Measurements from ENCODE around the gene MAP2K5. TPM values are rescaled to one million over a fixed set of nuclear protein-coding genes. Genes with fewer than 3 reads are reported as not detected.

The MAP2K5 gene
- total and polyA plus RNA-seq, 9 of the 15 experiments (the other 6 are each of a cell fraction or from before 2014, with no cell fraction given) = 0.41 to 16.5 (median 7.5) TPM

GRCh38 chr15:67745073-67746006 is 202.8 kb downstream of the MAP2K5 start:
- Histone ChIP-seq H3K27me3 (ENCODE audit: control insufficient read depth in 2 of 2, insufficient read depth in 2 of 2, low read length in 2 of 2) (no peaks in the 10 kb centered on the region), H3K9me1 (ENCODE audit: control insufficient read depth, insufficient read depth, low read length) (no peaks in the 10 kb centered on the region), H3K4me2 (ENCODE audit: insufficient read depth, low read length) (no peak overlapping the region), H3K27ac (ENCODE audit: extremely low read depth, low read depth, low read length) (no peak overlapping the region), H4K20me1 (replicated peaks; ENCODE audit: control insufficient read depth, insufficient read depth, low read length) (no peaks in the 10 kb centered on the region), H3K79me2 (ENCODE audit: control insufficient read depth, insufficient read depth, low read length) (no peaks in the 10 kb centered on the region), H3K9ac (ENCODE audit: insufficient read depth in 1 of 2, low read depth in 2 of 2, low read length in 2 of 2) (no peak overlapping the region), H3K4me3 (no peak overlapping the region), H3K36me3 (ENCODE audit: control insufficient read depth, insufficient read depth, low read length) (no peaks in the 10 kb centered on the region), H2AFZ (ENCODE audit: low read depth, low read length) (no peak overlapping the region), H3K4me1 (replicated peaks in 1 of 2; ENCODE audit: control insufficient read depth in 2 of 2, insufficient read depth in 2 of 2, low read length in 2 of 2) (no peaks in the 10 kb centered on the region; a peak in 3 of 5 replicates), H3K9me3 (replicated peaks; ENCODE audit: control insufficient read depth, insufficient read depth, low read depth, low read length) (no peaks in the 10 kb centered on the region)
- intact Hi-C loops (cut with micrococcal nuclease) (no loop called here), in situ Hi-C loops (cut with MboI) (no loop called here)
- WGBS (ENCODE audit: insufficient coverage, low coverage, missing lambda C conversion rate) = 49% methylated on average over 4 of the region's 4 CpGs
- DNase-seq (ENCODE audit: extremely low read depth in 1 of 4, low spot score in 3 of 4) (no peak), ATAC-seq (no peak), FAIRE-seq (no peak)
- BruUV-seq (replicated peaks) = no TSS peak
- ChIA-PET CTCF (ENCODE audit: low intra/inter-chr PET ratio) (no interaction called here), POLR2A (interaction anchor here (1.0 kb wide), 1 partner anchor 10 kb away, joined by 3 read pairs; no protein-coding TSS in a partner anchor)
- TF ChIP-seq ELK3 (CRISPR knock-in tag; IDR thresholded peaks at IDR 0.05) (no peak), RBM15 (IDR thresholded peaks at IDR 0.05; ENCODE audit: insufficient read depth, low read length) (no peak), HMBOX1 (IDR thresholded peaks at IDR 0.05) (peak; percentile 67), ZEB2 (IDR thresholded peaks at IDR 0.05) (no peak), GTF2E2 (tag; IDR thresholded peaks at IDR 0.05) (peak; percentile 29; the same call in 1 of the 2 replicates), XRCC3 (IDR thresholded peaks at IDR 0.05) (no peak), PATZ1 (CRISPR knock-in tag; IDR thresholded peaks at IDR 0.05; ENCODE audit: borderline replicate concordance) (no peak), SMARCA5 (IDR thresholded peaks at IDR 0.05) (no peak), NKRF (IDR thresholded peaks at IDR 0.05; ENCODE audit: borderline replicate concordance) (no peak), TEAD4 (IDR thresholded peaks at IDR 0.05; ENCODE audit: low read length) (no peak), TEAD4 (CRISPR knock-in tag; IDR thresholded peaks at IDR 0.05; ENCODE audit: borderline replicate concordance) (no peak), NR2C2 (CRISPR knock-in tag; IDR thresholded peaks at IDR 0.05) (no peak), NR2C2 (tag; IDR thresholded peaks at IDR 0.05) (0 out of 2 replicates have a peak, but pooled peaks have one; percentile 26), CEBPB (tag; IDR thresholded peaks at IDR 0.05) (peak; percentile 91)
